Panc1 (cell line): Measurements from ENCODE around the gene ATRNL1. TPM values are rescaled to one million over a fixed set of nuclear protein-coding genes. Genes with fewer than 3 reads are reported as not detected.

Experiments
- ATAC-seq: fragments of 200-7000 bp; cut with Tn5 transposase; 2 replicates; pipeline ENCODE4 v1.9.1; 2020; ENCODE audit warnings: mild to moderate bottlenecking, moderate library complexity
- BruUV-seq: library from RNA; stranded (reverse); fragments of 400-500 nt; replicated peaks from 2 replicates; lab custom pipeline; 2021; lab: Mats Ljungman, UMichigan
- CTCF ChIA-PET: fragments of 300-600 bp; sonication (Branson Sonifier 250); formaldehyde crosslinking; loops from one replicate; lab custom pipeline; 2022; ENCODE audit warnings: antibody characterized with exemption; lab: Charles Lee
- POLR2A ChIA-PET: fragments of 300-600 bp; sonication (Branson Sonifier 250); formaldehyde crosslinking; loops from one replicate; lab custom pipeline; 2022; ENCODE audit warnings: antibody characterized with exemption; lab: Charles Lee
- DNase-seq: peaks from one replicate; pipeline ENCODE4 v3.0.0-alpha.2; 2010; ENCODE audit warnings: low read depth, low spot score
- H3K27ac ChIP-seq: 2 replicates; pipeline ENCODE4 v1.5.1; 2011; ENCODE audit warnings: mild to moderate bottlenecking, low read length, inconsistent platforms
- H3K27me3 ChIP-seq: fragments of 200-500 bp; sonication (Bioruptor generic); 2 replicates; pipeline ENCODE4 v1.6.0; 2014; ENCODE audit warnings: low read length, inconsistent platforms; ENCODE audit not compliant: control insufficient read depth, insufficient read depth
- H3K36me3 ChIP-seq: fragments of 200-500 bp; sonication (Bioruptor generic); 2 replicates; pipeline ENCODE4 v1.5.1; 2014; ENCODE audit warnings: inconsistent platforms, mild to moderate bottlenecking, low read length, moderate library complexity; ENCODE audit not compliant: control insufficient read depth, insufficient read depth
- H3K4me1 ChIP-seq: 2 replicates; pipeline ENCODE4 v1.5.1; 2011; ENCODE audit warnings: inconsistent platforms, mild to moderate bottlenecking, low read length, moderate library complexity; ENCODE audit not compliant: control insufficient read depth, insufficient read depth
- H3K4me3 ChIP-seq, 2 experiments: 2 replicates each; pipeline ENCODE4 v1.5.1; 2011 to 2012; ENCODE audit warnings: low read depth in 2 of 2, low read length in 2 of 2, mild to moderate bottlenecking in 2 of 2, inconsistent platforms in 1 of 2, moderate library complexity in 1 of 2
- H3K9me3 ChIP-seq: fragments of 200-500 bp; sonication (Bioruptor generic); 2 replicates; pipeline ENCODE4 v1.5.1; 2014; ENCODE audit warnings: low read depth, mild to moderate bottlenecking, inconsistent platforms, low read length, moderate library complexity; ENCODE audit not compliant: control insufficient read depth, insufficient read depth
- CTCF ChIP-seq: fragments of 450-650 bp; IDR thresholded peaks from 2 replicates; pipeline ENCODE4 v1.5.1; 2017; ENCODE audit warnings: mild to moderate bottlenecking
- POLR2AphosphoS5 ChIP-seq: IDR thresholded peaks from 2 replicates; pipeline ENCODE4 v1.6.1; 2012; ENCODE audit warnings: mild to moderate bottlenecking, low read depth, low read length, moderate library complexity
- REST ChIP-seq, 2 experiments: IDR thresholded peaks; 2 replicates each; pipeline ENCODE4 v1.6.1; 2011 to 2012; ENCODE audit warnings: low read depth in 2 of 2, control low read depth in 1 of 2, low read length in 1 of 2, mild to moderate bottlenecking in 1 of 2, moderate library complexity in 1 of 2; ENCODE audit not compliant: insufficient read depth in 1 of 2
- SIN3A ChIP-seq: IDR thresholded peaks from 2 replicates; pipeline ENCODE4 v1.6.1; 2012; ENCODE audit warnings: low read depth, mild to moderate bottlenecking, low read length, moderate library complexity, borderline replicate concordance; ENCODE audit not compliant: insufficient read depth
- TCF7L2 ChIP-seq: IDR thresholded peaks from 2 replicates; pipeline ENCODE4 v1.6.1; 2011; ENCODE audit warnings: mild to moderate bottlenecking, low read depth, low read length, inconsistent platforms
- in situ Hi-C: cut with HindIII; loops from 2 replicates; pipeline ENCODE4 v1.10.0; 2016; ENCODE audit warnings: low sequenced_read_pairs, low pct_unique_long_range_greater_than_20kb
- intact Hi-C: fragments of 100-400 bp; cut with micrococcal nuclease; formaldehyde crosslinking; loops from one replicate; pipeline ENCODE4 v1.10.0; 2022; ENCODE audit not compliant: unreplicated experiment
- total RNA-seq: library from RNA; stranded (reverse); gene quantifications from one replicate; pipeline ENCODE4 v1.2.1, GENCODE V29; 2021; ENCODE audit not compliant: unreplicated experiment

Gene ATRNL1
- total RNA-seq, 1 experiment from 2014 or later = 17.1 TPM

GRCh38 chr10:115141254-115141653 lies 48.1 kb downstream of the ATRNL1 start:
- CTCF ChIA-PET = interaction anchor here (0.6 to 0.9 kb wide), 2 partner anchors 217 to 1369 kb away, joined by 3 read pairs; no protein-coding TSS in a partner anchor
- Histone ChIP-seq H3K4me1 (no peaks in the 10 kb centered on the region), H3K36me3 (no peaks in the 10 kb centered on the region), H3K27ac (no peak overlapping the region), H3K9me3 (no peaks in the 10 kb centered on the region), H3K4me3 (no peak overlapping the region), H3K27me3 (no peaks in the 10 kb centered on the region)
- no peak for ATAC-seq
- POLR2A ChIA-PET = no interaction called here
- intact Hi-C loops (loop anchor here (2.0 to 10.0 kb wide), 2 partner anchors 276 to 1244 kb away; no protein-coding TSS in a partner anchor), in situ Hi-C loops (no loop called here)
- no peak for DNase-seq
- TF ChIP-seq TCF7L2 (no peak), SIN3A (no peak), CTCF (peak; percentile 60; the same call in 1 of the 2 replicates)
- no TSS peak for BruUV-seq

- CTCF ChIA-PET = interaction anchor here (0.6 kb wide), 2 partner anchors 93 to 1298 kb away, joined by 3 read pairs; no protein-coding TSS in a partner anchor
- intact Hi-C loops (no loop called here), in situ Hi-C loops (no loop called here)
- H3K27ac ChIP-seq = no peak overlapping the region
- H3K36me3 ChIP-seq = no peaks in the 10 kb centered on the region
- BruUV-seq = no TSS peak
- ATAC-seq (no peak), DNase-seq (no peak)
- H3K4me1 ChIP-seq = no peaks in the 10 kb centered on the region
- H3K4me3 ChIP-seq = no peak overlapping the region
- no peaks in the 10 kb centered on the region for H3K9me3 ChIP-seq
- TF ChIP-seq REST (IDR thresholded peaks at IDR 0.05; ENCODE audit: insufficient read depth in 1 of 2, low read depth in 2 of 2, low read length in 1 of 2) (no peak), POLR2AphosphoS5 (no peak), TCF7L2 (no peak), SIN3A (no peak), CTCF (no peak)
- POLR2A ChIA-PET = no interaction called here
- no peaks in the 10 kb centered on the region for H3K27me3 ChIP-seq
These were observed 64.2 kb downstream of the ATRNL1 start for GRCh38 chr10:115157357-115157756.
